ENCODE data around the gene CAMTA1. TPM values are rescaled to one million over a fixed set of nuclear protein-coding genes. Genes with fewer than 3 reads are reported as not detected.

CAMTA1 gene
- total and polyA plus RNA-seq, 2 experiments from 2014 or later: 89.0 to 145 TPM

DNA sequence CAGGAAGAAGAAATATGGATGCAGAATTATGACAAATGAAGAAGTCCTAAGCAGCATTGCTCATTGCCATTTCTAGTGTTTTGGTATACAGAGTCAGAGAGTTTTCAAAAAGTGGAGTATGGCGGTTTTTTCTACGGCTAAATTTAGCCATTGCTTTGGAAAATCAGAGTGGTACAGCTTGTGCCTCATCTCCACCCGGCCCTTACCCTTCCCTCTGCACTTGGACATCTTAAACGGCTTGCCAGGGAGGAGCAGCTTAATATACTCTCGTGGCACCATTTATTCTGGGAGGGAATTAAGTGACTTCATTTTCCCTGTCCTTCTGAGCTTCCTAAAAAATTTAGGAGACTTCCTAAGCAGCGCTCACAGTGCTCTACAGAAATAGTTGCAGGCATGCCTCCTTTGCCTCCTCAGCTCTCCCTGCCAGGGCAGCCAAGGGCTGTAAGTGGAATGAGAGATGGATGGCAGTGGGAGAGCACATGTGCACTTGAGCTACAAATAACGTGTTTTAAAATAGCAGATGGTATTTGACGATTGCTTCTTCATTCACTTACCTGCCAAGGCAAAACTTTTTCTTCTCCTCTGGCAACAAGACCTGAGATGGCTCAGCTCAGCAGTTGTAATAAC is 934.3 kb downstream of the CAMTA1 start:
- Histone ChIP-seq H3K4me1 (ENCODE audit: insufficient read depth) (no peaks in the 10 kb centered on the region), H3K27me3 (peaks cover 6% of the 10 kb centered on the region), H3K79me2 (no peaks in the 10 kb centered on the region), H3K9me3 (ENCODE audit: low read depth) (no peaks in the 10 kb centered on the region), H2AFZ (no peak overlapping the region), H3K27ac (no peak overlapping the region), H3K9me2 (replicated peaks; ENCODE audit: insufficient read depth) (no peaks in the 10 kb centered on the region), H3K36me3 (replicated peaks; ENCODE audit: insufficient read depth, low read depth) (no peaks in the 10 kb centered on the region), H4K20me1 (ENCODE audit: insufficient read depth, poor library complexity, severe bottlenecking) (no peaks in the 10 kb centered on the region), H3K4me2 (no peak overlapping the region), H3K4me3 (no peak overlapping the region)
- 80% methylated on average over 8 of the region's 8 CpGs for WGBS (ENCODE audit: low lambda C conversion rate, missing lambda C conversion rate)
- TF ChIP-seq EZH2phosphoT487 (IDR thresholded peaks at IDR 0.05; ENCODE audit: low read depth, severe bottlenecking, unreplicated experiment) (no peak), EZH2 (IDR thresholded peaks at IDR 0.05; ENCODE audit: borderline replicate concordance) (no peak)
- TF ChIP-seq, protein P1, sequence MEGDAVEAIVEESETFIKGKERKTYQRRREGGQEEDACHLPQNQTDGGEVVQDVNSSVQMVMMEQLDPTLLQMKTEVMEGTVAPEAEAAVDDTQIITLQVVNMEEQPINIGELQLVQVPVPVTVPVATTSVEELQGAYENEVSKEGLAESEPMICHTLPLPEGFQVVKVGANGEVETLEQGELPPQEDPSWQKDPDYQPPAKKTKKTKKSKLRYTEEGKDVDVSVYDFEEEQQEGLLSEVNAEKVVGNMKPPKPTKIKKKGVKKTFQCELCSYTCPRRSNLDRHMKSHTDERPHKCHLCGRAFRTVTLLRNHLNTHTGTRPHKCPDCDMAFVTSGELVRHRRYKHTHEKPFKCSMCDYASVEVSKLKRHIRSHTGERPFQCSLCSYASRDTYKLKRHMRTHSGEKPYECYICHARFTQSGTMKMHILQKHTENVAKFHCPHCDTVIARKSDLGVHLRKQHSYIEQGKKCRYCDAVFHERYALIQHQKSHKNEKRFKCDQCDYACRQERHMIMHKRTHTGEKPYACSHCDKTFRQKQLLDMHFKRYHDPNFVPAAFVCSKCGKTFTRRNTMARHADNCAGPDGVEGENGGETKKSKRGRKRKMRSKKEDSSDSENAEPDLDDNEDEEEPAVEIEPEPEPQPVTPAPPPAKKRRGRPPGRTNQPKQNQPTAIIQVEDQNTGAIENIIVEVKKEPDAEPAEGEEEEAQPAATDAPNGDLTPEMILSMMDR (IDR thresholded peaks at IDR 0.05; ENCODE audit: poor library complexity): no peak
- DNase-seq (ENCODE audit: low spot score): no peak

DNA sequence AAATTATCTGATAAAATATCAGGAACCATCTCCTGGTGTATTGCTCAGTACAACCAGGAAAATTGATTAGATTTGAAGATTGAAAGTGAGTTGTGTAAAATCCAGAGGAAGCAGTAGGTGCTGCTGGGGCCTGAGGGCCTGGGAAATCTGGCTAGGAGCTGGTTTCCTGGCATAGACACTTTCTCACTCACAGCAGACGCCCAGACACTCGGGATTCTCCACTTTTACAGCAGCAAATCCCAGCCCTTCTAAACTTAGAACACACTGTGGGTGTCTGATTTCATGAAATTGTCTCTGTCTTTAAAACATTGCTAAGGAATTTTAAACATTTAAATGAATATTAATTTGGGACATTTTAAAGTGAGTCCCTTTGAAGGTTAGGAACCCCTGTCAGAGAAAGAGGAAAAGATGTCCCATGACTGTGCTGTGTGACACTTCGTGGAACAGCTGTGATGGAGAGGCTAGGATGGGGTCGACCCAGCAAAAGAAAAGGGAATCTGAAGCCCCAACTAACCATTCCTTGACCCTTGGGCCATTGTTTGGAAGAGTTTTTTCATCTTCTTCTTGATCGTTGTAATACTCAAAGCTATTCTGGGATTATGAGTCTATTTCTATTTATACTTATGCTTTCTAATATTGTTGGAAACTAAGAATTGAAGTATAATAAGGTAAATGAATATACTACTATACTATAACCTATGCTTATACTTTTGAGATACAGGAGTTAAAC is 936.9 kb downstream of the CAMTA1 start:
- 78% methylated on average over 5 of the region's 5 CpGs for WGBS (ENCODE audit: low lambda C conversion rate, missing lambda C conversion rate)
- Histone ChIP-seq H4K20me1 (ENCODE audit: insufficient read depth, poor library complexity, severe bottlenecking) (no peaks in the 10 kb centered on the region), H3K27ac (no peak overlapping the region), H2AFZ (no peak overlapping the region), H3K9me3 (ENCODE audit: low read depth) (no peaks in the 10 kb centered on the region), H3K4me2 (no peak overlapping the region), H3K36me3 (replicated peaks; ENCODE audit: insufficient read depth, low read depth) (no peaks in the 10 kb centered on the region), H3K4me1 (ENCODE audit: insufficient read depth) (no peaks in the 10 kb centered on the region), H3K9me2 (replicated peaks; ENCODE audit: insufficient read depth) (no peaks in the 10 kb centered on the region), H3K27me3 (peaks cover 6% of the 10 kb centered on the region), H3K79me2 (no peaks in the 10 kb centered on the region), H3K4me3 (no peak overlapping the region)
- no peak for TF ChIP-seq EZH2phosphoT487 (IDR thresholded peaks at IDR 0.05; ENCODE audit: low read depth, severe bottlenecking, unreplicated experiment)
- TF ChIP-seq EZH2 (IDR thresholded peaks at IDR 0.05; ENCODE audit: borderline replicate concordance): no peak
- TF ChIP-seq, protein P1 (IDR thresholded peaks at IDR 0.05; ENCODE audit: poor library complexity): no peak
- DNase-seq (ENCODE audit: low spot score): no peak

DNA sequence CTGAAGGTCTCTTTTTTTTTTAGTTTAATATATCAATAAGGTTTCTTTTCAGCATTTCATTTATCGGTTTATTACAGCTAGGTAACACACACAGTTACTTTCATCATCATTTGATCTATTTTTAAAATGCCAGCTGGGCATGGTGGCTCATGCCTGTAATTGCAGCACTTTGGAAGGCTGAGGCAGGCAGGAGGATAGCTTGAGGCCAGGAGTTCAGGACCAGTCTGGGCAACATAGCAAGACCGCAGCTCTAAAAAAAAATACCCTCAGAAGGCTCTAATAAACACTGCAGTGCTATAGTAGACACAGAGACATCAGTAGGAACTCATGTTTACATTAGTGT is 937.4 kb downstream of the CAMTA1 start:
- Histone ChIP-seq H4K20me1 (ENCODE audit: insufficient read depth, poor library complexity, severe bottlenecking) (no peaks in the 10 kb centered on the region), H3K4me2 (no peak overlapping the region), H3K9me3 (ENCODE audit: low read depth) (no peaks in the 10 kb centered on the region), H3K36me3 (replicated peaks; ENCODE audit: insufficient read depth, low read depth) (no peaks in the 10 kb centered on the region), H3K79me2 (no peaks in the 10 kb centered on the region), H3K4me1 (ENCODE audit: insufficient read depth) (no peaks in the 10 kb centered on the region), H2AFZ (no peak overlapping the region), H3K27me3 (peaks cover 6% of the 10 kb centered on the region), H3K4me3 (no peak overlapping the region), H3K27ac (no peak overlapping the region), H3K9me2 (replicated peaks; ENCODE audit: insufficient read depth) (no peaks in the 10 kb centered on the region)
- no peak for TF ChIP-seq EZH2phosphoT487 (IDR thresholded peaks at IDR 0.05; ENCODE audit: low read depth, severe bottlenecking, unreplicated experiment)
- TF ChIP-seq, protein P1 (IDR thresholded peaks at IDR 0.05; ENCODE audit: poor library complexity): no peak
- TF ChIP-seq EZH2 (IDR thresholded peaks at IDR 0.05; ENCODE audit: borderline replicate concordance): no peak
- no peak for DNase-seq (ENCODE audit: low spot score)
- 100% methylated on average over 2 of the region's 2 CpGs for WGBS (ENCODE audit: low lambda C conversion rate, missing lambda C conversion rate)

Measured in hepatocyte (in vitro differentiated cells).